ENCODE measurements around the gene TCF20.

The TCF20 gene

DNA sequence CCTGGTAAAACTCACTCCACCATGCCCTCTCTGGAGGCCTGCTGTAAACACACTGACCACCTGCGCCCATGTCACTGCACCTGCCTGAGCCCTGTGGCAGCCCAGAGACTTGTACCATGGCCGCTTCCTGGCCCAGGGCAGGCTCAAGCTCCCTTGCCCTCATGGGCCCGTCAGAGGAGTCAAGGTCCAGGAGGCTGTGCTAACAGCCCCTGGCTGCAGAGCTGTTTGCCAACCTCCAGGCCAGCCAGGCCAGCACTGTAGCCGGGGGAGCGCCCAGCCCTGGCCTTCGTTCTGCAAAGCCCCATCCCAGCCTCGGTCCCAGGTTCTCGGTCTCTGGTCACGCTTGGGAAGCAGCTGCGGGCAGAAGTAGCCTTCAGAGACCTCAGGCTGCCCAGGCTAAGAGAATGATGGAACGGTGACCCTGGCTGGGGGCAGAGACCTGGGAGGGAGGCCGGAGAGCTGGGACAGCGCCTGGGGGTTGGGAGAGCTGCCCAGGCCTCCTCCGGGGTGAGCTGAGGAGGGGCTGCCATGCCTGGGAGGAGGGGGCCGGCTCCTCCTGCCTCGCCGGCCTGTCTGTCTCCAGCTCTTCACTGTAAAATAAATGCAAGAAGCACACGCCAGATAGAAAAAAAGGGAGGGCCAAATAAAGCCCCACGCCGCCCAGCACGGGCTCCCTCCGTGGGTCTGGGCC lies 11.9 kb upstream of the TCF20 start:
- no peak for ATAC-seq

DNA sequence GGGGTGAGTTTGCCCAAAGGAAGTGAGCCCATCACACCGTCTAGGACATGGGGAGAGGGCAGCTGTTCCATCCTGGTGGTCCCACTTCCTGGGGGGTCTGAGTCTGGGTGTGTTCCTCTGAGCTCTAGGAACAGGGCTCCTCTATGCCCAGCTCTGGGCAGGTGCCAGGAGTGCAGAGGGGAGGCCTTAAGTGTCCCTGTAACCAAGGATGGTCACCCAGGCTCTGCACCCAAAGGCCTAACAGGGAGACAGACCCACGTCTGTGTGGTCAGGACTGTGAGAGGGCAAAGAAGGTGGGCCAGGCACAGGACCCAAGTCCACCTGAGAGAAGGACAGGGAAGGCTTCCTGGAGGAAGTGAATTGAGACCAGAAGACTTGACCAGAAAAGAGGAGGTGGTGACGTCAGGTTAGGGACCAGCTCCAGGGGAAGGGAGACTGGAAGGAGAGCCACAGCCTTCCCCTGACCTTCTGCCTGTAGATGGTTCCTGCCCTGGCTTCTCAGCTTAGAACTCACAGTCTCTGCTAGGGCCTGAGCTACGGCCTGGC lies 11.3 kb upstream of the TCF20 start:
- ATAC-seq = no peak

DNA sequence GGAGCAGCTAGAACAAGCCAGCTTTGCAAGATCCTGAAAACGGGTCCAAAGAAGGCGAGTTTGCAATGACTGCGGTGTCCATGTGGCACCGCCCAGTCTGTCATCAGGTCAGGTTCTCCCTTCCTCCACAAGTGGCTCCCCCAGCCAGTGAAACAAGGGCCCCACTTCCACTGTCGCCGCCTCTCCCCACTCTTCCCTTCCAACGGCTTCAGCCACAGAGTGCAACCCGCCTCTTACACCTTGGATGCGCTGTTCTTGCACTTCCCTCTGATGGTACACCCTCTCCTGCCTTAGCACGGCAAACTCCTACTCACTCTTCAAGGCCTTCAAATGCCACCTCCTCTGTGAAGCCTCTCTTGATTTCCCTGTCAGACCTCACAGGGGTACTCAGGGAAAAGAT lies 10.8 kb upstream of the TCF20 start:
- no peak for ATAC-seq

DNA sequence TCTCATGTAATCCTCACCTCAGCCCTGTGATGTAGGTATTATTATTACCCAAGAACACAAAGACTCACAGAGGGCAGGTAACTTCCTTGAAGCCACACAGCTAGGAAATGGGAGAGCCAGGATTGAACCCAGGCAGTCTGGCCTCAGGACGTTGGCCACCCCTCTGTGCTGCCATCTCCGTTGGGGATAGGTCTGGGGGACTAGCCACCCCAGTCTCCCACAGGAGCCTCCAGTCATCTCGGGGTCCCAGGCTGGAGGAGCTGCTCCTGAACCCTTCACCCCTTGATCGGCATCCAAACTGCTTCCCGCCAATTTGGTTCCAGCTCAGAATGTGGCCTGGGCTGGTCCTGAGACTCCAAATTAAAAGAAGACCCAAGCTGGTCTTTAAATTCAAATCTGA lies 10.4 kb upstream of the TCF20 start:
- ATAC-seq = no peak

DNA sequence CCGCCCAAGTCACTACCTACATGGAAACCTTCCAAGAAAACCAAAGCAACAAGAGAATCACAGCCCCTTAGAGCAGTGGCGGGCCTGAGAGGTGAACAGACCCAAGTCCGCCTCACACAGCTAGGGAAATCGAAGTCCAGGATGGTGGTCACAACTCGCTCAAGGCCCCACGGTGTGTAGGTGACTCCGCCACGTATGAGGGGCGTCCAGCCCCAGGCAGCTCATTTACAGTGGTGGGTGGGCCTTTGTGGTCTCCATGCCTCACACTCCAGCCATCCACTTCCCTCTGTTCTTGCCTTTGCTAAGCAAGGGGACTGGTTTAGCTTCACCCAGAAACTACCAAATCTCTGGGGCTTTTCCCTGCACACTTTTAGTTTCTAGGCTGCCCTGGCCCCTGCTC lies 9.7 kb upstream of the TCF20 start:
- no peak for ATAC-seq

DNA sequence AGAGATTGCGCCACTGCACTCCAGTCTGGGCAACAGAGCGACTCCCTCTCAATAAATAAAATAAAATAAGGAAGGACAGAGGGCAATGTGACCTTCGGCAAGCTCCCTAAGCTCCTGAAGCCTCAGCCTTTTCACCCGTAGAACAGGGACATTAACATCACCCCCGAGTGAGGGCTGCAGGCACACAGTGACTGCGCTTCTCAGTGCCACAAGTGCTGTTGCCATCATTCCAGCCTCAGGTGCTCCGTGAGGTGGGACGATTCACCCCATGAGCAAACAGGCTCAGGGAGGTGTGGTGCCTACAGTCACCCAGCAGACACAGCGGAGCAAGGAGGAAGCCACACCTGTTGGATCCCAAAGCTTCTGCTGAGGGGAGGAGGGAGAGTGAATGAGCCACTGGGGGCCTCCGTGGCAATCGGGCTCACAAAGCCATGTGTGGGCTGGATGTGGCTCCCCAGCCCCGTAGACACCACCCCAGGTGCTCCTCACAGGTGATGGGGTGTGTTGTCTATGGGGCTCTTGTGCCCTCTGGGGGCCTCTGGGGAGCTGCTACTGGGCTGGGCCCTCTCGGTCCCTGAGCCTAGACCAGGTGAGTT lies 9.1 kb upstream of the TCF20 start:
- no peak for ATAC-seq

DNA sequence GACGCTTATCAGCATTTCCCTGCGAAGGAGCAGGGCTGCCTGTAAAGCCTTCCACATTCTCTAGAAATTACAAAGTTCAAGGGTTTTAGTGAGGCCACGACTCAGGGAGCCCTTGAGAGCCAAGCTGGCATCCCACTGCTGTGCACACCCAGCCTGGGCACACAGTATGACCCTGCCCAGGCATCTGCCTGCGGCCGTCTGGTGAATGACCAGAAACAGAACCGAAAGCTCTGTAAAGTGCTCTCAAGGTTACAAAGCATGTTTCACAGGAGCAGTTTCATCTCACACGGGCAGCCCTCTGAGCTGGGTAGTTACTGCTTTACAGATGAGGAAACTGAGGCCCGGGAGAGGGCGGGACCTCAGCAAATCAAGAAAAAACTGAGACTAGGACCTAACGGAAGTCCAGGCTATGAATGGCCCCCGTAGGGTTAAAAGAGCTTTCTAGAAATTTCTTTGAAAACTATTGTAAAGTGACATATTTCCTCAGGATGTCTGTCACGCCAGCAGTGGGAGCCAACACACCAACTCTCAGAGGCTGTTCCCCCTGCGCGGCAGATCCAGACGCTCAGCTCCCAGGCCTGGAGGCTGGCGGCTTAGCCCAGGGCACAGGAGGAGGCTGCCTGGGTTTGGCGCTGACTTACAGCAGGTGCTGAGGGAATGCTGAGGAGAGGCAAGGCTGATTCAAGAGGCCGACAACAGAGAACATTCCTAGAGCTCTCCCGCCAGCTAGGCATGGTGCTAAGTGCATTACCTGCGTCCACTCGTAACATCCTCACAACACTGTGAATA lies 7.7 kb upstream of the TCF20 start:
- ATAC-seq = no peak

DNA sequence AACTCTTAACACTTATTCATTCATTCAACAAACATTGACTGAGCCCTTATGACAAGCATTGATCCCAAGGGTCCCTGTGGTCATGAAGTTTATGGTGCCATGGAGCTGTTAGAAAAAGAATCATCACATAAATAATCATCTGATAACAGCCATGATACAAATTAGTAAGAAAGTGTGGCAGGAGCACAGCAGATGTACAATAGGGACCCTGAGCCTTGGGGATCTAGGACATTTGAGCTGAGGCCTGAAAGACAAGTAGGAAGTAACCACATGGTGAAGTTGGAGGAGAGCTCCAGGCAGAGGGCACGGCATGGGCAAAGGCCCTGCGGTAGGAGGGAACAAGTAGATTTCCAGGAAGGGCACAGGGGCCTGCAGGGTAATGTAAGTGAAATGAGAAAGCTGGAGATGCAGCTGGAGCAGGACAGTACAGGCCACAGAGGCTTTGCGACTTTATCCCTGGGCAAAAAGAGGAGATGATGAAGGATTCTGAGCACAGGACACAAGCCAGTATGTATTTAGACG lies 6.8 kb upstream of the TCF20 start:
- no peak for ATAC-seq

DNA sequence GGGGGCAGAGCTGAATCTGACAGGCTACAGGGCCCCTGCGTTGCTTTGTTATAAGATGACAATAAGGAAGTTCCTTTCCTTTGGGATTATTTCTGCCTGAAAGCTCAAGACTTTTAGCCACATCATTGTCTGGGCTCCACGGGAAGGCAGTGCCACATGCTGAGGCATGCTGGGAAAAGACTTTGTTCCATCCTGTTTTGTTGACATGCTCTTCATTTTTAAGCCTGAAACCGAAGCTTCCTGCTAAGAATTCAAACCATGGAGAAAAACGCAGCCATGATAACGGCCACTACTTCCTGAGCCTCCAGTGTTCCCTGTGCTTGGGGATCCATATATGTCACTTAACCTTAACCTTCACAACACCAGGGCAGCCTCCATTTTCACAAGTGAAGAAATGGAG lies 5.5 kb upstream of the TCF20 start:
- ATAC-seq = no peak

DNA sequence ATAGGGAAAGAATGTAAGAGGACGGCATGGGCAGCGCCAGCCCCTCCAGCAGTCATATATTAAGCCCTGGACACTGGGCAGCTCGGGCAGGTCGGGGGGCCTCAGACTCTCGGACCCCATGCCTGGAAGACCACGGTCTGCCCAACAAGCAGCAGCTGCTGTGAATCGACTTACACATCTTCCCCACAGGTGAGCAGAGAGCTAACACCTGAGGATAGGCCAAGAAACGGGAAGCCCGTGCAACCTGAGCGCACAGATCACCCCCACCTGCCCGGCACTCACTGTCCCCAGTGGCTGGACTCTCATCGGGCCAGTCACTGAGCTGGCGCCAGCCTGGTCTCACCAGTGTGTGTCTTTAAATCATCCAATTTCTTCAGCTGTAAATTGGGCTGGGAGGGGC lies 4.7 kb upstream of the TCF20 start:
- no peak for ATAC-seq

DNA sequence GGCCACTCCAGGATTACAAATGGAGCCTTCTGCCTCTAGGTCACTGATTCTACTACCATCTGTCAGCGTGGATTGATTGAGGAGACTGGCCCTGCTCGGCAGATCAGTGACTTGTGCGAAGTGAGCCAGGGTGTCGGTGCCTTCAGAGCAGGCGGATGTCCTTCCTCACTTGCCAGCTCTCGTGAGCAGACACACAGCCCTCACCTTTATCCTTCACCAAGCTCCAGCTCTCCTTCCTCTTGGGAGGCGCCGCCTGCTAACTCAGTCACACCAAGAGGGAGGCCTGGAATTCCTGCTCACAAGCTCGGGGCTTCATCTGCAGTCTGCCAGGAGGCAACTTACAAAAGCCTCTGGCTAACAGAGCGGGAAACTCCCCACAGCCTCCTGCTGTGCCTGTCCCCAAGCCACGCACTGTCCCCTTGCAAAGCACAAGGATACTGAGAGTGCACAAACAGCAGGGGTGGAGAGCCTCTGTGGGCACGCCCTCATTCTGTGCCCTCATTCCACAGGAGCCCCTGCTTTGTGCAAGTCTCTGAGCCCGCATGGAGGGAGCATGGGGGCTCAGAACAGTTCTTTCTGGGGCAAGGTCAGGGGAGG lies 3.5 kb upstream of the TCF20 start:
- ATAC-seq = no peak

DNA sequence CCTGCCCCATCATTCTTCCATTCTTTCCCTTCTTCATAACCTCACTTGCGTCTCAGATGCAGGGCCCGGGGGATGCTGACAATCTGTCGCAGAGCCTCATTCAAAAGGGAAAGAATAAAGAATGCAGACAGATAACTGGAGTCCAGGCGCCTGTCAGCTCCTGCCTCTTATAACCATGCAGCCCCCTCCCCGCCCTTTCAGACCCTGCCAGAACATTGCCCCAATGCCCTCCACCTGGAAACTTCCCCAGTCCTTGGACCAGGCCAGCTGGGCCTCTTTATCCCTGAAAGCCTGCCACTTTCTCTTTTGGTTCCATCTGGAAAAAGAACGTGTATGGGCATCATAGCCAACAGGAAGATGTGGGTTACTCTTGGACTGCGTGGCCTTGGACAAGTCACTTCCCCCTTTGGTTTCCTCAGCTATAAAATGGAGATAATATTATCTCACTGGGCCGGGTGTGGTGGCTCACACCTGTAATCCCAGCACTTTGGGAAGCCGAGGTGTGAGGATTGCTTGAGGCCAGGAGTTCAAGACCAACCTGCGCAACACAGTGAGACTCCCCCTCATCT lies 2.1 kb upstream of the TCF20 start:
- no peak for ATAC-seq

DNA sequence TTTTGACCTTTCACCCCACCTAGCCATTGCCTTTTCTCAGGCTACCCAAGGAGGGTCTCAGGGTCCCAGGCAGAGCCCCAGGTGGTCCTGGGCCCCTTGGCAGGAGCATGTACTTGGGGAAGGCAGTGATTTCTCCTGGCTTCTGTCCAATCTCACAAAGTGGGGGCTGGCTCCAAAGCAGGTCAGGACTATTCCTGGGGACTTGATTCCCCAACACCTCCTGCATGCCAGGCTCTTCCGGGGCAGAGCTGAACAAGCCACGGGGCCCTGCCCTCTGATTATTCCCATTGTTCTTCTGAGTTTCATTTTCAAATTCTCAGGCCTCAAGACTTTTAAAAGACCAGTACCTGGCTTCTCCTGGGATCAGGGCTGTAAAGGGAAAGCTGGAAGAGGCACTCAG lies 1.5 kb upstream of the TCF20 start:
- no peak for ATAC-seq

DNA sequence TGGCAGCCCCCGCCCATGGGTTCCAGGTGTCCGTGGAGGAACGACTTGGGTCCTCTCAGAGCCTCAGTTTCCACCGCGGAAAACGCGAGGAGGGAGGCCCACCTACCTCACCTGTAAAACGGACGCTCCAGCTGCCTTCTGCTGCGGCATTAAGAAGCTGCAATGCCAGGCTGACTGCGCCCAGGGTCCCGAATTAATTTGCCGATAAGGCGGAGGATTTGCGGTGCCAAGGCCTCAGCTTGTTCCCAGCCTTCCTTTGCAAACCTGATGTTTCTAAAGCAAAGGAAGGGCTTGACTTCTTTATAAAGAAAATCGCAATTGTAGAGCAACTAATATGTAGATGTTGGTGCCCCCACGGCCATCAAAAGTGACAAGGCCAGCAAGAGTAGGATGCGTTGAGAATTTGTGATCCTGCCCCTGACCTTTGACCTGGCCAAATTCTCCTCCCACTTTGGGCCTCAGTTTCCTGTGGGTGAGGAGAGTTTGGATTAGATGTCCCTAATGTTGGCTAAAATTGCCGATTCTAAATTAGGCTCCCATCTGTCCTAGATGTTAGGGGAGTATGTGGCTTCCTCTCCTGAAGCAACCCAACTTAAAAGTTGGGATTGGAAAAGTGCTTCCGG lies 849 bp upstream of the TCF20 start:
- ATAC-seq = no peak

DNA sequence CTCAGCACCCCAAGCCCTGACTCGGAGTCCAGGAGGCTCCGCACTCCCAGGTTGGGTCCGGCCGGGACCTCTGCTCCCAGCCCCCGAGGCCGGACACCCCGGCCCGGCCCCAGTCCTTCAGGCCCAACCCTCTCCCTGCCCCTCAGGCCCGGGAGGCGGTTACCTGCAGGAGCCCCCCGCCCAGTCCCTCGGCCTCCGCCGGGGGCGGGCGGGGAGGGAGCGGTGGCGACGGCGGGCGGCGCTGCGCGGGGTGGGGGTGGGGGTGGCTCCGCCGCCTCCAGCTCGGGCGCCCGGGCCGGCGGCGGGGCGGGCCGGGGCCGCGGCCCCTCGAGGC lies 310 bp downstream of the TCF20 start:
- peak; percentile 48 to 62 for ATAC-seq

DNA sequence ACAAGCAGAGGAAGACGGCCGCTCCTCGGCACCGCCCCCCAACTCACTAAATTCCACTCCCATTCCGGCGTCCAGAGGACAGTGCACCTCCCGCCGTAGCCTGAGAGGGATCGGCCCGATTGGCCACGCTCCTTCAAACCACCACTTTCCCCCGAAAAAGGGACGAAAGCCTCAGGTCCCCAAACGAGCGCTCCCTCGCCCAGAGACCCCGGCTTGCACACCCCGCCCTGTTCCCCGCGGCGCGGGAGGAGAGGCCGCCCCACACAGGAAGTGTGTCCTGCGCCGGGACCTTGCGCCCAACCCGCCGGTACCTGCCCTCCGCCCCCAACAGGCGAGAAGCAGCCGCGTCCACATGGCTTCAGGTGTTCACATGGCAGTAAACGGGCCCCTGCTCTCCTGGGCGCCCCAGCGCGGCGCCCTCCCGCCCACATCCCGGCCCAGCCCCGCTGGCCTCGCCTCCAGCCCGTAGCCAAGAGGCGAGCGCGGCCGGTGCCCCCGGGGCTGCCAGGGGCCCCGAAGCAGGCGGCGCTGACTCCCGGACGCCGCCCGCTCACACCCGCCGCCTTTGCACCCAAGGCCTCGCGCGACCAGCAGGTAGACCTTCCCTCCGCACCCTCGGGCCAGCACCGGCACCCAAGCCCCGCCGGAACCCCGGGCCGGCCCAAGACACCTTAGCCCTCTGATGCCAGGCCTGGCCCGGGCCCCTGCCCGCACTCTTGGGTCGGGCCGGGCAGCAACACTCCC lies 849 bp downstream of the TCF20 start:
- ATAC-seq = peak; percentile 76 to 78

DNA sequence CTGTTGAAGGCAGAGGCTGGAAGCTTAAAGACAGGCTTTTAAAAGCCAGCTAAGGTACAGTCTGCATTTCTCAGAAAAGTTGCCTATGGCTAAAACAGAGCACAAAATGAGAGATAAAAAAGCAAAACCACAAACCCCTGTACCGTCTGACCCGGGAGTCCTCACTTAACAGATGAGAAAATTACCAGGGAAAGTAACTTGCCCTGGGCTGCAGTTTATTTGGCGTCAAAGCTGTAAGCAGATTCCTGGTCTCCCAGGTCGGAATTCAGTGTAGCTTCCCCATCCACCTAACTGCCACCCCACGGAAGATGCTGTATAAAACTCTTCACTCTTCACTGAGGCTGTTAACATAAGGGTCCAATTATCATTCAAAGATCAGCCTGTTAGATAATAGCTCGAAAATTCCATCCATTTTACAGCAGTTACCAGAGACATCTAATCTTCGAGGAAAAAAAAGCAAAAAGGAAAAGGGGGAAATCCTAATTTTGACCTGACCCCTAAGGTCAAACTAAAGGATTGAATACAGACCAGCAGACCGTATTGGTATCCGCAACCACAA lies 1.5 kb downstream of the TCF20 start:
- no peak for ATAC-seq

DNA sequence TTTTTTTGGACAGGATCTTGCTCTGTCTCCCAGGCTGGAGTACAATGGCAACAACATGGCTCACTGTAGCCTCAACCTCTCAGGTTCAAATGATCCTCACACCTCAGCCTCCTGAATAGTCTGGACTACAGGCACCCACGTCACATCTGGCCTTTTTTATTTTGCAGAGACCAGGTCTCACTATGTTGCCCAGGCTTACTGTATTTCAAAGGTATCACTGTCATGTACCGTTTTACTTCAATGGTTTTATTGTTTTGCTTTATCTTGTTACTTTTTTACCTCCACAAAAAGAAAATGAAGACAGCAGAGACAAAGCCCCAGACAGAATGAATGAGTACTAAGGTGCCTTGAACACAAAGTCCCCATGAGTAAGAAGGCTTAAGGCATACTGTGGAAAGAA lies 5.1 kb downstream of the TCF20 start:
- no peak for ATAC-seq

DNA sequence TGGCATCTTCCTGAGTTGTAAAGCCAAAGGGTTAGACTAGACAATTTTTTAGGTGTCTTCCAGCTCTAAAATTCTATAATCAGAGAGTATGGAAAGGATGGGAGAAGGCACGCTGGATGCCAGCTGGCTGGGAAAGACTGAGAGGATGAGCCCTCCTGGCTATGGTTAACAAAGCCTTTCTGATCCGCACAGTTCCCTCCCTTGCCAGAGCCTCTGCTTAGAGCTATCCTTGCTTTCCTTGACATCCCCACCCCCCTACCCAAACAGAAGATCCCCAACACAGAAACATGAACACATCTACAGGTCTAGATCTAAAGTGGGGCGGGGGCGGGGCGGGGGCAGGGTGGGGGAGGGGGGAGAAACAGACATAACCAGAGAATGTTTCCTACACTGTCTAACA lies 6.5 kb downstream of the TCF20 start:
- no peak for ATAC-seq

DNA sequence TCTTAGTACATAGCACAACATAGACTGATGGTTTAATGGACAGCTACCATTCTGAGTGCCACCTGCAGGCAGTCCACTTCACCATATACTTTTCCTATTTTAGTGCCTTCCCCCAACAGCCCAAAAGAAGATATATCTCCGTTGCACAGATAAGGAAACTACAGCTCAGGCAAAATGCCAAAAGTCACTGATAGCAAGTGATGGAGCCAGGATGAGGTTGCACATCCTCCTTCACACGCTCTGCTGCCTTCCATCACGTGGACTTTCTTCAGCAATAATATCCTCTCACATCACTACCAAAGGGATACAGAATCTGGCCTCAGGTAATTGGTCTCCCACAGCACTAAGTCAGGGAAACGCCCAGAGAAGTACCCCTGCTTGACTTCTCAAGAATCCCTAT lies 7.5 kb downstream of the TCF20 start:
- no peak for ATAC-seq

DNA sequence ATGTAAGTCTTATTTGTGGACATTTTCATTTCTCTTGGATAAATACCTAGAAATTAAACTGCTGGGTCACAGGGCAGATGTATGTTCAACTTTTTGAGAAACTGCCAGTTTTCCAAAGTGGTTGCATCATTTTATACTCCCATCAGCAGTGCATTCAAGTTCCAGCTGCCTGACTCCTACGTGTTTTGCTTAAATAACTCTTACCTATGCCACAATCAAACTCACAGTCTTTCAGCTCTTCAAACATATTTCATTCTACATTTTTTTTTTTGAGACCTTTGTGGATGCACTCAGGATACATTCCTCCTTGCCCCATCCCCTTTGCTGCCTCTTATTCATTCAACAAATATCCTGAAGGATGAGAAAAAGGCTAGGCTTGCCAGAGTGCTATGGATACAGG lies 9.2 kb downstream of the TCF20 start:
- ATAC-seq = no peak

DNA sequence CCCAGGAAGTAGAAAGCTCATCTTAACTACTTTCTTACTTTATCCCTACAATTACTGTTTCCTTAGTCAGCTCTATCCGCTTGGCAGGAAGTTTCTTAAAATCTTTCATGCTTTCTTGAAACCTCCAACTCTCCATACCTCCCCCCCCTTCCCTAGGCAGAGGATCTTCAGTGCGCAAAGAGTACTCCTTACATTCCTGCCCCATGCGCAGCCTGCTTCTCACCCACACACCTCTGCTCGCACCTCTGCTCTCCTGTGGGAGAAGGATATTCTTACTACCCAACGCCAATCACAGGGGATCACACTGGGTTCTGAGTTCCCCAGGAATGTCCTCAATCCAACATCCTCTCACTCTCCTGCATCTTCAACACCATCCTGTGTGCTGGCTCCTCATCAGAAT lies 12.3 kb downstream of the TCF20 start:
- ATAC-seq = no peak

All from activated CD4-positive, CD25-positive, alpha-beta regulatory T cell treated with anti-CD3 and anti-CD28 coated beads, Interleukin-2, amount 50 U/mL, for 24 hours (primary cell).